H9 (cell line): Measurements from ENCODE around the gene PIBF1. TPM values are rescaled to one million over a fixed set of nuclear protein-coding genes. Genes with fewer than 3 reads are reported as not detected.

Source experiments
- DNase-seq: peaks from one replicate; pipeline ENCODE4 v3.0.0-alpha.2; 2017
- H2AFZ ChIP-seq: one replicate; pipeline ENCODE4 v1.6.1; 2013; ENCODE audit warnings: mild to moderate bottlenecking, low read length, control low read depth, moderate library complexity
- H2AK5ac ChIP-seq: 2 replicates; pipeline ENCODE4 v1.6.1; 2013; ENCODE audit warnings: low read length, control low read depth, mixed read lengths; ENCODE audit not compliant: insufficient read length
- H2BK120ac ChIP-seq: one replicate; pipeline ENCODE4 v1.6.1; 2013; ENCODE audit warnings: low read depth, mild to moderate bottlenecking, low read length, control low read depth, inconsistent platforms; ENCODE audit not compliant: poor library complexity, severe bottlenecking
- H2BK12ac ChIP-seq: 2 replicates; pipeline ENCODE4 v1.6.1; 2013; ENCODE audit warnings: low read length, control low read depth, mixed read lengths, low read depth; ENCODE audit not compliant: insufficient read length
- H2BK15ac ChIP-seq: 2 replicates; pipeline ENCODE4 v1.6.1; 2013; ENCODE audit warnings: low read depth, low read length, control low read depth
- H2BK20ac ChIP-seq: one replicate; pipeline ENCODE4 v1.6.1; 2013; ENCODE audit warnings: low read depth, mild to moderate bottlenecking, low read length, control low read depth, inconsistent platforms; ENCODE audit not compliant: poor library complexity, severe bottlenecking
- H2BK5ac ChIP-seq: 2 replicates; pipeline ENCODE4 v1.6.1; 2013; ENCODE audit warnings: low read length, control low read depth, mixed read lengths; ENCODE audit not compliant: insufficient read length
- H3K14ac ChIP-seq: 2 replicates; pipeline ENCODE4 v1.6.1; 2013; ENCODE audit warnings: low read length, control low read depth; ENCODE audit not compliant: insufficient read depth
- H3K18ac ChIP-seq: 2 replicates; pipeline ENCODE4 v1.6.1; 2013; ENCODE audit warnings: low read depth, mild to moderate bottlenecking, mixed read lengths, low read length, control low read depth; ENCODE audit not compliant: insufficient read length
- H3K23ac ChIP-seq: 2 replicates; pipeline ENCODE4 v1.6.1; 2013; ENCODE audit warnings: low read length, control low read depth, mixed read lengths, low read depth; ENCODE audit not compliant: insufficient read length
- H3K23me2 ChIP-seq: 2 replicates; pipeline ENCODE4 v1.6.1; 2013; ENCODE audit warnings: low read depth, mild to moderate bottlenecking, mixed read lengths, low read length, control low read depth; ENCODE audit not compliant: insufficient read length, poor library complexity, severe bottlenecking
- H3K27ac ChIP-seq: 2 replicates; pipeline ENCODE4 v1.5.1; 2013; ENCODE audit warnings: low read length, control low read depth, mixed read lengths, low read depth; ENCODE audit not compliant: insufficient read length
- H3K27me3 ChIP-seq: 2 replicates; pipeline ENCODE4 v1.6.1; 2013; ENCODE audit warnings: low read length, control low read depth, inconsistent platforms; ENCODE audit not compliant: insufficient read depth
- H3K4ac ChIP-seq: 2 replicates; pipeline ENCODE4 v1.6.1; 2013; ENCODE audit warnings: low read depth, mild to moderate bottlenecking, control low read depth, inconsistent platforms, low read length, moderate library complexity
- H3K4me1 ChIP-seq: 2 replicates; pipeline ENCODE4 v1.6.1; 2013; ENCODE audit warnings: low read length, control low read depth, inconsistent platforms; ENCODE audit not compliant: insufficient read depth
- H3K4me2 ChIP-seq: 2 replicates; pipeline ENCODE4 v1.6.1; 2013; ENCODE audit warnings: low read length, control low read depth, mixed read lengths; ENCODE audit not compliant: insufficient read length, insufficient read depth
- H3K56ac ChIP-seq: 2 replicates; pipeline ENCODE4 v1.6.1; 2013; ENCODE audit warnings: low read depth, mild to moderate bottlenecking, mixed read lengths, low read length, control low read depth; ENCODE audit not compliant: insufficient read length
- H3K79me1 ChIP-seq: 2 replicates; pipeline ENCODE4 v1.6.1; 2013; ENCODE audit warnings: low read depth, mild to moderate bottlenecking, moderate library complexity, low read length, control low read depth, inconsistent platforms; ENCODE audit not compliant: insufficient read depth, poor library complexity, severe bottlenecking
- H3K79me2 ChIP-seq: 2 replicates; pipeline ENCODE4 v1.6.1; 2013; ENCODE audit warnings: low read length, control low read depth, inconsistent platforms; ENCODE audit not compliant: insufficient read depth
- H3K9ac ChIP-seq: 2 replicates; pipeline ENCODE4 v1.6.1; 2013; ENCODE audit warnings: low read length, control low read depth, mixed read lengths; ENCODE audit not compliant: insufficient read length; ENCODE audit errors: extremely low read depth
- H3K9me3 ChIP-seq: one replicate; pipeline ENCODE4 v1.6.1; 2013; ENCODE audit warnings: low read depth, low read length, inconsistent platforms; ENCODE audit not compliant: control insufficient read depth
- H3T11ph ChIP-seq: one replicate; pipeline ENCODE4 v1.6.1; 2013; ENCODE audit warnings: mild to moderate bottlenecking, low read length, control low read depth, inconsistent platforms
- H4K20me1 ChIP-seq: one replicate; pipeline ENCODE4 v1.6.1; 2013; ENCODE audit not compliant: control insufficient read depth, insufficient read length, insufficient read depth
- H4K5ac ChIP-seq: 2 replicates; pipeline ENCODE4 v1.6.1; 2013; ENCODE audit warnings: low read depth, mild to moderate bottlenecking, mixed read lengths, low read length, control low read depth; ENCODE audit not compliant: insufficient read length
- H4K8ac ChIP-seq: replicated peaks from 2 replicates; pipeline ENCODE4 v1.6.1; 2013; ENCODE audit warnings: low read length, control low read depth, mixed read lengths, low read depth; ENCODE audit not compliant: insufficient read length
- H4K91ac ChIP-seq: 2 replicates; pipeline ENCODE4 v1.6.1; 2013; ENCODE audit warnings: low read depth, mild to moderate bottlenecking, moderate library complexity, mixed read lengths, low read length, control low read depth; ENCODE audit not compliant: insufficient read length
- H3K27ac Mint-ChIP-seq, 3 experiments: 2 replicates in 2 of 3; 3 replicates in 1 of 3; pipeline ENCODE4 v1.8.0; 2020 to 2021; ENCODE audit warnings: mixed read lengths in 3 of 3, mild to moderate bottlenecking in 1 of 3, moderate library complexity in 1 of 3
- H3K27me3 Mint-ChIP-seq: 2 replicates; pipeline ENCODE4 v1.8.0; 2021; ENCODE audit warnings: low read depth, mild to moderate bottlenecking, moderate library complexity, mixed read lengths
- H3K36me3 Mint-ChIP-seq, 3 experiments: 2 replicates in 2 of 3; 3 replicates in 1 of 3; pipeline ENCODE4 v1.8.0; 2020 to 2021; ENCODE audit warnings: low read depth in 3 of 3, mixed read lengths in 3 of 3; ENCODE audit not compliant: insufficient read depth in 1 of 3
- H3K4me1 Mint-ChIP-seq, 2 experiments: 2 replicates each; pipeline ENCODE4 v1.8.0; 2020; ENCODE audit warnings: mixed read lengths in 2 of 2
- H3K4me3 Mint-ChIP-seq, 2 experiments: 2 replicates in 1 of 2; 3 replicates in 1 of 2; pipeline ENCODE4 v1.8.0; 2020 to 2021; ENCODE audit warnings: mild to moderate bottlenecking in 2 of 2, mixed read lengths in 2 of 2, moderate library complexity in 1 of 2
- H3K9me3 Mint-ChIP-seq, 2 experiments: 2 replicates in 1 of 2; 3 replicates in 1 of 2; pipeline ENCODE4 v1.8.0; 2020; ENCODE audit warnings: mild to moderate bottlenecking in 2 of 2, mixed read lengths in 2 of 2, moderate library complexity in 1 of 2
- WGBS: extraction: QIAGEN DNeasy Blood & Tissue Kit; methylation state at CpG from one replicate; pipeline ENCODE4 v1.1.7; 2013; ENCODE audit warnings: missing lambda C conversion rate, low lambda C conversion rate, mixed read lengths; ENCODE audit not compliant: insufficient read length; ENCODE audit errors: extremely low coverage; 5-methylcytosine and 5-hydroxymethylcytosine counted together
- total RNA-seq: library from RNA; stranded (reverse); gene quantifications from 2 replicates; pipeline ENCODE4 v1.2.1, GENCODE V29; 2021
- TF ChIP-seq, protein P1 (sequence below): fragments of 200-600 bp; sonication (generic); conservative IDR thresholded peaks from 3 replicates; pipeline ENCODE4 v1.8.0; 2021; ENCODE audit warnings: antibody characterized with exemption, mild to moderate bottlenecking

Gene PIBF1
- total RNA-seq, 1 experiment from 2014 or later, result 12.7 TPM

DNA sequence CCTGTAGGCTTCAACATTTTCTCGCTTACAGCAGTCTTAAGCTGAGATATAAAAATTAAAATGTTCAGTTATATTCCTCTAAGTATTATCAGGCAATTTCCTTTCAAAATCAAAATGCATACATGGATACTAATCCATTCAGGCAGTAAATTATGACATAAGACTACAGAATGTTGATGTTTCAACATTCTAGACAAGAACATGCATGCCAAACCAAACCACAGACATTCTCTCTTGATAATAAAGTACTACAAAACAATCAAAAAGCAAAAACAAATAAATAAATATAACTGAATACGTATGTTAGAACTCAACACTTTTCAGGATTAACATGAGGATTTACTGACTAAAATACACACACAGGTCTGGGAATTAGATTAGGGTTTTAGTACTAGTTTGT is 7.9 kb upstream of the PIBF1 start:
- H2AK5ac ChIP-seq, result no peak overlapping the region
- no peak overlapping the region for H2BK12ac ChIP-seq
- H4K20me1 ChIP-seq, result no peaks in the 10 kb centered on the region
- no peak overlapping the region for H2BK20ac ChIP-seq
- no peak overlapping the region for H4K5ac ChIP-seq
- H3K4me1 ChIP-seq, result no peaks in the 10 kb centered on the region
- no peak overlapping the region for H3T11ph ChIP-seq
- no peak overlapping the region for H2AFZ ChIP-seq
- DNase-seq, result no peak
- Mint-ChIP-seq H3K36me3 (peaks cover 22 to 81% (median 77%) of the 10 kb centered on the region in 3 experiments; a peak in 6 of 7 replicates), H3K9me3 (no peaks in the 10 kb centered on the region), H3K4me3 (no peak overlapping the region), H3K4me1 (no peaks in the 10 kb centered on the region), H3K27me3 (no peaks in the 10 kb centered on the region), H3K27ac (no peak overlapping the region)
- H3K23ac ChIP-seq, result no peak overlapping the region
- no peak overlapping the region for H3K9ac ChIP-seq
- no peak overlapping the region for H3K4ac ChIP-seq
- no peak overlapping the region for H3K18ac ChIP-seq
- no peaks in the 10 kb centered on the region for H3K79me2 ChIP-seq
- H3K4me2 ChIP-seq, result no peak overlapping the region
- no peak overlapping the region for H2BK120ac ChIP-seq
- no peak overlapping the region for H3K14ac ChIP-seq
- H3K9me3 ChIP-seq, result no peaks in the 10 kb centered on the region
- WGBS, result no CpG with 5 or more reads among the region's 2 CpGs
- no peak overlapping the region for H4K91ac ChIP-seq
- TF ChIP-seq, protein P1, sequence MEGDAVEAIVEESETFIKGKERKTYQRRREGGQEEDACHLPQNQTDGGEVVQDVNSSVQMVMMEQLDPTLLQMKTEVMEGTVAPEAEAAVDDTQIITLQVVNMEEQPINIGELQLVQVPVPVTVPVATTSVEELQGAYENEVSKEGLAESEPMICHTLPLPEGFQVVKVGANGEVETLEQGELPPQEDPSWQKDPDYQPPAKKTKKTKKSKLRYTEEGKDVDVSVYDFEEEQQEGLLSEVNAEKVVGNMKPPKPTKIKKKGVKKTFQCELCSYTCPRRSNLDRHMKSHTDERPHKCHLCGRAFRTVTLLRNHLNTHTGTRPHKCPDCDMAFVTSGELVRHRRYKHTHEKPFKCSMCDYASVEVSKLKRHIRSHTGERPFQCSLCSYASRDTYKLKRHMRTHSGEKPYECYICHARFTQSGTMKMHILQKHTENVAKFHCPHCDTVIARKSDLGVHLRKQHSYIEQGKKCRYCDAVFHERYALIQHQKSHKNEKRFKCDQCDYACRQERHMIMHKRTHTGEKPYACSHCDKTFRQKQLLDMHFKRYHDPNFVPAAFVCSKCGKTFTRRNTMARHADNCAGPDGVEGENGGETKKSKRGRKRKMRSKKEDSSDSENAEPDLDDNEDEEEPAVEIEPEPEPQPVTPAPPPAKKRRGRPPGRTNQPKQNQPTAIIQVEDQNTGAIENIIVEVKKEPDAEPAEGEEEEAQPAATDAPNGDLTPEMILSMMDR, result no peak
- no peak overlapping the region for H3K27ac ChIP-seq
- H3K23me2 ChIP-seq, result no peaks in the 10 kb centered on the region
- H2BK15ac ChIP-seq, result no peak overlapping the region
- H3K56ac ChIP-seq, result no peak overlapping the region
- no peaks in the 10 kb centered on the region for H3K79me1 ChIP-seq
- no peak overlapping the region for H2BK5ac ChIP-seq
- H3K27me3 ChIP-seq, result no peaks in the 10 kb centered on the region
- H4K8ac ChIP-seq, result no peak overlapping the region
